Heart right ventricle (tissue), 16 donors: ENCODE results near the gene PSTPIP1. TPM values are rescaled to one million over a fixed set of nuclear protein-coding genes. Genes with fewer than 3 reads are reported as not detected.

ENCODE experiments used
- ATAC-seq, 8 donors: fragments of 200-7000 bp; cut with Tn5 transposase; one replicate each; pipeline ENCODE4 v1.9.1; 2020; ENCODE audit warnings: mild to moderate bottlenecking in 8 of 8, moderate library complexity in 8 of 8, moderate number of reproducible peaks in 1 of 8
- DNase-seq, 2 donors: peaks; one replicate each; pipeline ENCODE4 v3.0.0-alpha.2; 2020
- H3K27ac ChIP-seq, 10 donors: fragments of 200-600 bp; sonication (generic) in 2 of 10; one replicate each; pipeline versions ENCODE4 v1.5.0 to v1.8.0; 2020 to 2022; ENCODE audit warnings: mild to moderate bottlenecking in 3 of 10
- H3K27me3 ChIP-seq, 7 donors: fragments of 200-600 bp; one replicate each; pipeline ENCODE4 v1.8.0; 2021 to 2022; ENCODE audit warnings: mild to moderate bottlenecking in 2 of 7
- H3K36me3 ChIP-seq, 9 donors: fragments of 200-600 bp; sonication (generic) in 1 of 9; one replicate each; pipeline versions ENCODE4 v1.5.0 to v1.8.0; 2020 to 2022; ENCODE audit warnings: mild to moderate bottlenecking in 2 of 9
- H3K4me1 ChIP-seq, 9 donors: fragments of 200-600 bp; sonication (generic) in 1 of 9; one replicate each; pipeline versions ENCODE4 v1.5.0 to v1.8.0; 2020 to 2022; ENCODE audit warnings: mild to moderate bottlenecking in 4 of 9
- H3K4me3 ChIP-seq, 10 donors: fragments of 200-600 bp; sonication (generic) in 2 of 10; one replicate each; pipeline versions ENCODE4 v1.5.0 to v1.8.0; 2020 to 2022; ENCODE audit warnings: mild to moderate bottlenecking in 7 of 10, moderate library complexity in 2 of 10
- H3K9me3 ChIP-seq, 11 donors: fragments of 200-600 bp in 10 of 11; sonication (generic) in 2 of 11; one replicate each; pipeline versions ENCODE4 v1.5.0 to v1.8.0; 2013 to 2022; ENCODE audit warnings: mild to moderate bottlenecking in 2 of 11, control low read depth in 1 of 11, moderate library complexity in 1 of 11
- CTCF ChIP-seq, 9 donors: fragments of 200-600 bp; sonication (generic) in 2 of 9; IDR thresholded peaks; one replicate each; pipeline versions ENCODE4 v1.5.0 to v1.8.0; 2021 to 2022; ENCODE audit warnings: antibody characterized with exemption in 9 of 9, mild to moderate bottlenecking in 5 of 9, moderate library complexity in 1 of 9
- WGBS, 2 donors: extraction: QIAGEN DNeasy Blood & Tissue Kit; methylation state at CpG; one replicate each; pipeline ENCODE4 v1.1.7; 2013; ENCODE audit warnings: inconsistent platforms in 1 of 2; 5-methylcytosine and 5-hydroxymethylcytosine counted together
- intact Hi-C, 10 donors: fragments of 100-400 bp; cut with DNase I; formaldehyde crosslinking; loops; one replicate each; pipeline versions ENCODE4 v1.11.1 to v1.14.2; 2022
- polyA plus RNA-seq, 2 donors: library from polyadenylated mRNA; stranded (reverse); fragments of 200-250 nt; gene quantifications; one replicate each; pipeline ENCODE4 v1.2.3, GENCODE V29; 2013
- total RNA-seq, 10 donors: library from RNA; stranded (reverse); fragmentation: NEBNext Ultra II Directional in 3 of 10; extraction: Animal tissue kit (Norgen Biotek cat#: 25700) in 3 of 10; gene quantifications; one replicate each; pipeline versions ENCODE4 v1.2.1 to v1.2.4, GENCODE V29; 2021 to 2023
- donor health status: Arrhythmogenic right ventricular cardiomyopathy.
- donor health status: ischemic (EF 13 %, LVEDD 7.1; RV severe dilation, severe dysfunction).
- donor health status: healthy with polysubstance abuse.
- donor health status: DM: no; HTN: yes; CAD: no.
- donor health status: DM: no; HTN: no; CAD: no.
- donor health status: ischemic (EF 25% LVEDD 6.9; RV normal size, moderate dysfunction).
- donor health status: ischemic (EF 25% LVEDD 5.7; RV mildly dilated, moderate dysfunction).
- donor health status: healthy.
- donor health status: DM: yes; HTN: yes; CAD: no.
- donor health status: Ischemic cardiomyopathy.
- donor health status: ischemic (EF 35%, LVEDD 5.7; RV mildly dilated, moderate dysfunction).
- donor health status: nonischemic (EF 11% LVEDD 7.7; RV severe dilation, severe dysfunction).
- donor health status: DM: yes; HTN: yes; CAD: no.
- donor health status: PGD.
- donor health status: ischemic (EF 29% LVEDD 5.4; RV normal size, mild dysfunction).
- donor health status: nonischemic (EF 23%, LVEDD 6.1; RV moderate dilation, normal function).

The PSTPIP1 gene
- total and polyA plus RNA-seq, 12 donors: 1.3 to 10.4 (median 2.9) TPM; not detected in 1

- H3K36me3 ChIP-seq: peaks cover 0 to 5% (median 0%) of the 10 kb centered on the region in 9 donors
- WGBS, 2 donors: 69 to 71% methylated on average over 4 of the region's 4 CpGs
- intact Hi-C loops: no loop called here
- H3K27ac ChIP-seq: peak overlapping the region in 1 of 10 donors; percentile 85
- H3K4me3 ChIP-seq: peak overlapping the region in 1 of 10 donors; percentile 10
- ATAC-seq (no peak), DNase-seq (no peak)
- H3K4me1 ChIP-seq: peaks cover 0 to 77% (median 9%) of the 10 kb centered on the region in 9 donors
- H3K27me3 ChIP-seq: no peaks in the 10 kb centered on the region
- no peak for TF ChIP-seq CTCF (IDR thresholded peaks at IDR 0.05)
- no peaks in the 10 kb centered on the region for H3K9me3 ChIP-seq
These were observed 17.9 kb downstream of the PSTPIP1 start for GRCh38 chr15:77012868-77013267.

GRCh38 chr15:77013776-77014131 lies 18.8 kb downstream of the PSTPIP1 start:
- no peak for TF ChIP-seq CTCF (IDR thresholded peaks at IDR 0.05)
- Histone ChIP-seq H3K27ac (peak overlapping the region in 1 of 10 donors; percentile 85), H3K9me3 (no peaks in the 10 kb centered on the region), H3K27me3 (no peaks in the 10 kb centered on the region), H3K4me1 (peaks cover 0 to 82% (median 9%) of the 10 kb centered on the region in 9 donors), H3K36me3 (peaks cover 0 to 8% (median 0%) of the 10 kb centered on the region in 9 donors), H3K4me3 (peak overlapping the region in 1 of 10 donors; percentile 19)
- intact Hi-C loops: no loop called here
- peak in 1 of 8 donors; percentile 51 for ATAC-seq
- WGBS, 2 donors: 85 to 89% methylated on average over 6 of the region's 6 CpGs
- no peak for DNase-seq

GRCh38 chr15:77014132-77015081 lies 19.5 kb downstream of the PSTPIP1 start:
- Histone ChIP-seq H3K9me3 (no peaks in the 10 kb centered on the region), H3K27ac (peak overlapping the region in 2 of 10 donors; percentile 15 to 85), H3K4me1 (peaks cover 0 to 85% (median 9%) of the 10 kb centered on the region in 9 donors), H3K36me3 (peaks cover 0 to 11% (median 0%) of the 10 kb centered on the region in 9 donors), H3K4me3 (peak overlapping the region in 1 of 10 donors; percentile 19), H3K27me3 (no peaks in the 10 kb centered on the region)
- no peak for TF ChIP-seq CTCF (IDR thresholded peaks at IDR 0.05)
- intact Hi-C loops: loop anchor here in 2 of 10 donors (5.0 kb wide), 2 partner anchors 42 to 533 kb away; no protein-coding TSS in a partner anchor
- 87 to 93% methylated on average over 23 of the region's 23 CpGs for WGBS, 2 donors
- DNase-seq: no peak
- peak in 5 of 8 donors; percentile 24 to 60 (median 39) for ATAC-seq

GRCh38 chr15:77015646-77016320 lies 20.9 kb downstream of the PSTPIP1 start:
- peak in 6 of 8 donors; percentile 7 to 35 (median 22) for ATAC-seq

More at GRCh38 chr15:77015646-77016320, 20.9 kb downstream of the PSTPIP1 start:
- intact Hi-C loops: loop anchor here in 2 of 10 donors (5.0 kb wide), 2 partner anchors 43 to 532 kb away; no protein-coding TSS in a partner anchor
- DNase-seq: no peak
- Histone ChIP-seq H3K4me3 (peak overlapping the region in 5 of 10 donors; percentile 1 to 26 (median 10)), H3K9me3 (no peaks in the 10 kb centered on the region), H3K27ac (peak overlapping the region in 1 of 10 donors; percentile 85), H3K36me3 (peaks cover 0 to 12% (median 0%) of the 10 kb centered on the region in 9 donors), H3K4me1 (peaks cover 0 to 83% (median 11%) of the 10 kb centered on the region in 9 donors), H3K27me3 (no peaks in the 10 kb centered on the region)
- no peak for TF ChIP-seq CTCF (IDR thresholded peaks at IDR 0.05)
- WGBS, 2 donors: 46% methylated on average over 21 of the region's 21 CpGs
